IPS-20b (cell line): ENCODE results near the gene OR52E4.

Source experiments
- H3K27ac ChIP-seq: one replicate; pipeline ENCODE4 v1.5.1; 2013; ENCODE audit warnings: low read length
- H3K27me3 ChIP-seq: 2 replicates; pipeline ENCODE4 v1.6.1; 2013; ENCODE audit warnings: mild to moderate bottlenecking, low read length, inconsistent platforms; ENCODE audit not compliant: insufficient read depth
- H3K36me3 ChIP-seq: 2 replicates; pipeline ENCODE4 v1.6.1; 2013; ENCODE audit warnings: low read depth, mild to moderate bottlenecking, inconsistent platforms, low read length, moderate library complexity; ENCODE audit not compliant: insufficient read depth
- H3K4me1 ChIP-seq: 2 replicates; pipeline ENCODE4 v1.6.1; 2013; ENCODE audit warnings: mild to moderate bottlenecking, control low read depth, inconsistent platforms, low read length, moderate library complexity; ENCODE audit not compliant: insufficient read depth
- H3K4me3 ChIP-seq: 2 replicates; pipeline ENCODE4 v1.5.1; 2013; ENCODE audit warnings: mild to moderate bottlenecking, low read length, inconsistent platforms
- H3K9ac ChIP-seq: 2 replicates; pipeline ENCODE4 v1.6.1; 2013; ENCODE audit warnings: low read depth, mild to moderate bottlenecking, inconsistent platforms, low read length, moderate library complexity
- H3K9me3 ChIP-seq: 2 replicates; pipeline ENCODE4 v1.6.1; 2013; ENCODE audit warnings: mild to moderate bottlenecking, low read depth, low read length, inconsistent platforms; ENCODE audit not compliant: insufficient read depth

OR52E4 gene

GRCh38 chr11:5880329-5880728, at the start of gene OR52E4:
OR52E4 (plus strand) TSS chr11:5880629; CDS start chr11:5884293, 3,664 bp downstream.
- H3K27me3 ChIP-seq, result no peaks in the 10 kb centered on the region
- H3K36me3 ChIP-seq, result no peaks in the 10 kb centered on the region
- H3K27ac ChIP-seq, result no peak within 1 kb of the TSS
- no peaks in the 10 kb centered on the region for H3K9me3 ChIP-seq
- no peak within 1 kb of the TSS for H3K4me3 ChIP-seq
- no peak within 1 kb of the TSS for H3K9ac ChIP-seq
- no peaks in the 10 kb centered on the region for H3K4me1 ChIP-seq

GRCh38 chr11:5831196-5831829, 49.1 kb upstream of the OR52E4 start:
- Histone ChIP-seq H3K27me3 (no peaks in the 10 kb centered on the region), H3K36me3 (no peaks in the 10 kb centered on the region), H3K4me3 (no peak overlapping the region), H3K4me1 (no peaks in the 10 kb centered on the region), H3K27ac (no peak overlapping the region), H3K9ac (no peak overlapping the region), H3K9me3 (no peaks in the 10 kb centered on the region; the same call in 1 of the 2 replicates)

GRCh38 chr11:5833446-5833845, 47.0 kb upstream of the OR52E4 start:
- no peak overlapping the region for H3K4me3 ChIP-seq
- no peak overlapping the region for H3K9ac ChIP-seq
- no peaks in the 10 kb centered on the region for H3K36me3 ChIP-seq
- no peak overlapping the region for H3K27ac ChIP-seq
- H3K4me1 ChIP-seq, result no peaks in the 10 kb centered on the region
- no peaks in the 10 kb centered on the region for H3K9me3 ChIP-seq
- H3K27me3 ChIP-seq, result no peaks in the 10 kb centered on the region

GRCh38 chr11:5837695-5838094, 42.7 kb upstream of the OR52E4 start:
- H3K4me1 ChIP-seq, result no peaks in the 10 kb centered on the region
- H3K27ac ChIP-seq, result no peak overlapping the region
- no peaks in the 10 kb centered on the region for H3K36me3 ChIP-seq
- H3K27me3 ChIP-seq, result no peaks in the 10 kb centered on the region
- no peak overlapping the region for H3K4me3 ChIP-seq
- no peak overlapping the region for H3K9ac ChIP-seq
- H3K9me3 ChIP-seq, result no peaks in the 10 kb centered on the region

GRCh38 chr11:5841797-5842196, 38.6 kb upstream of the OR52E4 start, which contains the start of gene OR52E6:
OR52E6 (minus strand) TSS chr11:5841897; CDS start chr11:5841897, 0 bp downstream.
- H3K4me1 ChIP-seq, result no peaks in the 10 kb centered on the region
- no peak within 1 kb of the TSS for H3K27ac ChIP-seq
- H3K9ac ChIP-seq, result no peak within 1 kb of the TSS
- H3K36me3 ChIP-seq, result no peaks in the 10 kb centered on the region
- no peaks in the 10 kb centered on the region for H3K27me3 ChIP-seq
- no peaks in the 10 kb centered on the region for H3K9me3 ChIP-seq
- no peak within 1 kb of the TSS for H3K4me3 ChIP-seq

- no peak overlapping the region for H3K9ac ChIP-seq
- no peaks in the 10 kb centered on the region for H3K9me3 ChIP-seq
- no peak overlapping the region for H3K4me3 ChIP-seq
- H3K27me3 ChIP-seq, result no peaks in the 10 kb centered on the region
- no peak overlapping the region for H3K27ac ChIP-seq
- no peaks in the 10 kb centered on the region for H3K4me1 ChIP-seq
- H3K36me3 ChIP-seq, result no peaks in the 10 kb centered on the region
These were observed 33.7 kb upstream of the OR52E4 start for GRCh38 chr11:5846701-5847100.

GRCh38 chr11:5847711-5848110, 32.7 kb upstream of the OR52E4 start:
- Histone ChIP-seq H3K9me3 (no peaks in the 10 kb centered on the region; the same call in 1 of the 2 replicates), H3K27me3 (no peaks in the 10 kb centered on the region), H3K9ac (no peak overlapping the region), H3K36me3 (no peaks in the 10 kb centered on the region), H3K4me1 (no peaks in the 10 kb centered on the region), H3K27ac (no peak overlapping the region), H3K4me3 (no peak overlapping the region)

- H3K27me3 ChIP-seq, result no peaks in the 10 kb centered on the region
These were observed 29.4 kb upstream of the OR52E4 start for GRCh38 chr11:5851002-5851401.

GRCh38 chr11:5857590-5857989, 22.8 kb upstream of the OR52E4 start, which contains the start of gene OR52E8:
OR52E8 (minus strand) TSS chr11:5857690; CDS start chr11:5857690, 0 bp downstream.
- Histone ChIP-seq H3K36me3 (no peaks in the 10 kb centered on the region), H3K27me3 (no peaks in the 10 kb centered on the region), H3K4me3 (no peak within 1 kb of the TSS), H3K4me1 (no peaks in the 10 kb centered on the region), H3K9me3 (no peaks in the 10 kb centered on the region; the same call in 1 of the 2 replicates), H3K9ac (no peak within 1 kb of the TSS), H3K27ac (no peak within 1 kb of the TSS)

More at GRCh38 chr11:5851002-5851401, 29.4 kb upstream of the OR52E4 start:
- Histone ChIP-seq H3K4me1 (no peaks in the 10 kb centered on the region), H3K9ac (no peak overlapping the region), H3K9me3 (no peaks in the 10 kb centered on the region; the same call in 1 of the 2 replicates), H3K4me3 (no peak overlapping the region), H3K27ac (no peak overlapping the region), H3K36me3 (no peaks in the 10 kb centered on the region)

GRCh38 chr11:5865826-5866225, 14.6 kb upstream of the OR52E4 start:
- Histone ChIP-seq H3K9ac (no peak overlapping the region), H3K27ac (no peak overlapping the region), H3K4me3 (no peak overlapping the region), H3K4me1 (no peaks in the 10 kb centered on the region), H3K36me3 (no peaks in the 10 kb centered on the region), H3K27me3 (no peaks in the 10 kb centered on the region), H3K9me3 (peaks cover 4% of the 10 kb centered on the region; the same call in 1 of the 2 replicates)

GRCh38 chr11:5878564-5878963, 1.9 kb upstream of the OR52E4 start:
- H3K9me3 ChIP-seq, result no peaks in the 10 kb centered on the region
- H3K4me1 ChIP-seq, result no peaks in the 10 kb centered on the region
- no peak overlapping the region for H3K27ac ChIP-seq
- H3K27me3 ChIP-seq, result no peaks in the 10 kb centered on the region
- no peak overlapping the region for H3K9ac ChIP-seq
- no peaks in the 10 kb centered on the region for H3K36me3 ChIP-seq
- no peak overlapping the region for H3K4me3 ChIP-seq

GRCh38 chr11:5881756-5882155, 1.3 kb downstream of the OR52E4 start:
- H3K27ac ChIP-seq, result no peak overlapping the region
- no peaks in the 10 kb centered on the region for H3K27me3 ChIP-seq
- no peaks in the 10 kb centered on the region for H3K4me1 ChIP-seq
- no peak overlapping the region for H3K4me3 ChIP-seq
- H3K36me3 ChIP-seq, result no peaks in the 10 kb centered on the region
- no peak overlapping the region for H3K9ac ChIP-seq
- H3K9me3 ChIP-seq, result no peaks in the 10 kb centered on the region
